ENCODE measurements around the gene KIAA0319L. TPM values are rescaled to one million over a fixed set of nuclear protein-coding genes. Genes with fewer than 3 reads are reported as not detected.
"Not testable (repeated sequence)": the region's sequence is repeated elsewhere in the genome, so short reads cannot be mapped to it uniquely, and the experiment has no call there.

Gene KIAA0319L
- 64.4 TPM for total RNA-seq

GRCh38 chr1:35557118-35557610 lies at the start of gene KIAA0319L:
KIAA0319L (minus strand) TSS chr1:35557403; CDS start chr1:35554491, 2,912 bp downstream.
- DNase-seq = no peak

- DNase-seq = no peak
These were observed 48.6 kb upstream of the KIAA0319L start for GRCh38 chr1:35605867-35606182.

DNA sequence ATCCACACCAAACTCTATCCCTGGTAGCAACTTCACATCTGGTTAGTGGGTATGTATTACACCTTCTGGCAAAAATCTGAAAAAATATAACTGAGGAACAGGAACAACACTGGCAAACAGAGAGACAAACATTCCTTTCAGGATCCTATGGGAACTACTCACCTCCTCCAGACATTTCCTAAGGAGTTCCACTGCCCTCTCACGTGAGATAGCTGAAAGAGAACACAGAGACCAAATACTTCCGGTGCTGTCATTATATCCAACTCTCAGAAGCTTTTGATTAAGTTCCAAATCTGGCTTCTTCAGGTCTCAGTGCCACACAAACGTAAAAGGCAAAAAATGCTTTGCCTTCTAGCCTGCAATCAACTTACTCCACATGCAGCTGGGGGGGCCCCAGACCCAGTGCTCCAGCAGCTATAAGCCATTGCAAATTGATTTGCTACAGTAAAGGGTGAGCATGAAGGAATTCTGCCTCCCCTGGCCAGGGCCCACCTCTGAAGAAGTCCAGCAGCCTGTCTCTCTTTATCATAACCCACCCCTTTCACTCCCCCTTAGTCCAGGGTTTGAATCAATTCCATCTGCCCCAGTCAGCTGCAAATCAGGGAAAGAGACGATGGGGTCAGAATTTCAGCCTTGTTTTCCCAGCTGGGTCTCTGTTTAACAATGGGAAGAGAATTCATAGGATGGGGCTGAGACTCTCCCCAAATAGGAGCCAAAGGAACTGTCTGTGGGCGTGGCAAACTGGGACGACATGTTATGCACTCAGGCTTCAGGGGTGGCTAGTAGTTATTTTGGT lies 48.1 kb upstream of the KIAA0319L start:
- DNase-seq = peak; percentile 35

DNA sequence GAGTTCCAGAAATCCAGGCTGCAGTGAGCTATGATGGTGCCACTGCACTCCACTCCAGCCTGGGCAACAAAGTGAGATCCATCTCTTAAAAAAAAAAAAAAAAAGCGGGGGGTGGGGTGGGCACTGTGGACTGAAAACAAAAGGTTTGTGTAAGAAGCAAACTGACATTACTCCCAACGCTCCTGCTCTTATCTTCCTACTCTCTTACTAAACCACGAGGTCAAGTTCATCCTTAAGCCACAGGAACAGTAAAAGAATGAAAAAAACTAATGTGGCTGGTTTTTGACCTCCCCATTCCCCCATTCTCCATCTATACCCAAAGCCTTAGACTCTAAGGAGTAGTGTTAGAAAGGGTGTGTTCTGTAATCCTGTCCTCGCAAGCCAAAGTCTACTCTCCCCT lies 46.7 kb upstream of the KIAA0319L start:
- no peak for DNase-seq

- no peak for DNase-seq
These were observed 46.3 kb upstream of the KIAA0319L start for GRCh38 chr1:35603468-35603867.

DNA sequence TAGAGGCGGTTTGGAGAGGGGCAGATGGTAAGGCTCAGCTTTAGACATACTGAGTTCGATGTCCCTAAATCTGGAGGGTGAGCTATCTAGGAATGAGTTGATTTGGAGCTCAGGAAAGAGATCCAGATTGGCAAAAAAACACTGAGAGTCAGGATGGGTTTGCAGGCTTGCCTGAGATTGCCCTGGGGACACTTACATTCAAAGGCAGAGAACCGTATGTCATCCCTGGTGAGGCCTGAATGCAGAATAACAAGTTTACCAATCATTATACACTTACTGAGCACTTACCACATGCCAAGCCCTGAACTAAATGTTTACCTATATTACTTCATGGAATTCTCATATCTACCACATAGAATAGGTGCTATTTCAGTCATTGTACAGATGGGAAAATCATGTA lies 43.4 kb upstream of the KIAA0319L start:
- no peak for DNase-seq

DNA sequence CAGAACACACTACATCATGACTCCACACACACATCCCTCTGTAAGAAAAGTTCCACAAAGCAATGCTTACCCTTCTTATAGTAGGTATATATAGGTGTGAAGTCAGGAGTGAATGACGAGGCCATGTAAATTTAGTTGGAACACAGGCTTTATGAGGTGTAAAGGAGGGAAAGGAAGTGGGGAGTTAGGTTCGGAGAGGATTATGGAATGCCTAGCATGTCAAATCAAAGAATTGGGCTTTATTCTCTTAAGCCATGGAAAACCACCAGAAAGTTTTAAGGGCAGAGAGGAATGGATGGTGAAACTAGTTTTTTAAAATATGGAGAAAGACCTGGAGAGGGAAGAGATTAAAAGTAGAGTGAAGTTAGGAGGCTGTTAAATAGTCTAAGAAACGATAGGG lies 42.2 kb upstream of the KIAA0319L start:
- no peak for DNase-seq

DNA sequence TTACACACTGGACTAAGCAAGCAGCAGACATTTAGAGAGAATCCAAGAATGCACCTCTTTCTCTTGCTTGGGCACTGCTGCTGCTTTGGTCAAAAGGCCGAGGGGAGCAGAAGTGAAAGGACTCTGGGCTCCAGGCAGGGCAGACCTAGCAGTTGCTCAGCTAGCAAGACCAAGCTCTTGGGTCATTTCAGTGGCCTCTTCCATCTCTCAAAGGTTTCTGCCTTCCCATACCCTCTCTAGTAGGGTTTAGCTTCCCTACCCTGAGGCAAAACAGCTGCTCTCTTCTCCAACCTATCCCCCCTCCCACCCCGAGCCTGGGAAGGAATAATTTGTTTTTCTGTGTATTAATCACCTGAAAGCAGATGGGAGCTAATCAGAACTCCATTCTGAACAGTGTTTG lies 41.7 kb upstream of the KIAA0319L start:
- no peak for DNase-seq

GRCh38 chr1:35597870-35598269 lies 40.7 kb upstream of the KIAA0319L start:
- no peak for DNase-seq

GRCh38 chr1:35595684-35596083 lies 38.5 kb upstream of the KIAA0319L start:
- no peak for DNase-seq

- no peak for DNase-seq
These were observed 37.0 kb upstream of the KIAA0319L start for GRCh38 chr1:35594005-35594760.

DNA sequence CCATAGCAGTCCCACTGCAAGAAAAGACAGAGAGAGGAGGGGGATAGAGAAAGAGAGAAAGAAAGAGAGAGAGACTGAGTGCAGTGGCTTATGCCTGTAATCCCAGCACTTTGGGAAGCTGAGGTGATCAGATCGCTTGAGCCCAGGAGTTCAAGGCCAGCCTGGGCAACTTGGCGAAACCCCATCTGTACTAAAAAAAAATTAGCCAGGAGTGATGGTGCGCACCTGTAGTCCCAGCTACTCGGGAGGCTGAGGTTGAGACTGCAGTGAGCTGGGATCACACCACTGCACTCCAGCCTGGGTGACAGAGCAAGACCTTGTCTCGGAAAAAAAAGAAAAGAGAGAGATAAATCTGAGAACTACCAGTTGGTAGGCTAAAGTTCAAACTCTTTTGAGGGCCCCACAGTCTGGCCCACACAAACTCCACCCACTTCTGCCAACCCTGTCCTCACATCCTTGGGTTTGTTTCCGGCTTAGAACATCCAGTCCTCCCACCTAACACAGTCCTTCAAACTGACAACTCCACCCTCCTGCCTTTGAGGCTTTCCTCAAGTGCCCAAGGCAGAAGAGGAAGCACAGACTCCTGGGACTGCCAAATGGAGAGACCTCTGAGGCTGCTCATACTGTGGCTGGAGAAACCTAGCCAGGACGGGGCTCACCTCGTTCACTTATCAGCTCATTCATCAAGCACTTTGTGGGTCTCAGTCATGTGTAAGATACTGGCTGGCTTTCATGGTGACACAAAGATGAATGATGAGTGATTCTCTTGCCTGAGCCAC lies 36.0 kb upstream of the KIAA0319L start:
- DNase-seq = no peak

GRCh38 chr1:35591211-35591610 lies 34.0 kb upstream of the KIAA0319L start:
- no peak for DNase-seq

DNA sequence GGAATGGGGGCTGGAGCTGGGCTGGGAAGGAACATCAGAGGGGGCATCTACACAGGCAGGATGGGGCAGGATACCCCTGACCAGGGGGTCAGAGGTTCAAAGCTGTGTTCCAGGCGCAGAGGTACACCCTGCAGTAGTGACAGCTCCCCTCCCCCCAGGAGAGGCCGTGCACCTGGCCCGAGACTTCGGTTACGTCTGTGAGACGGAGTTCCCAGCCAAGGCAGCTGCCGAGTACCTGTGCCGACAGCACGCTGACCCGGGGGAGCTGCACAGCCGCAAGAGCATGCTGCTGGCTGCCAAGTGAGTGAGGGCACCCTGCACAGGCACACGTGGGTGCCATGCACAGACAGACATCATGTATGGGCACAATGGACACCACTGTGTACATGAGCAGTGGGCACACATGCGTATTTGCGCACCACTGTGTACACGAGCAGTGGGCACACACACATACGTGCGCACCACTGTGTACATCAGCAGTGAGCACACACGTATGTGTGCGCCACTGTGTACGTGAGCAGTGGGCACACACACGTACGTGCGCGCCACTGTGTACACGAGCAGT lies 33.4 kb upstream of the KIAA0319L start:
- no peak for DNase-seq

DNA sequence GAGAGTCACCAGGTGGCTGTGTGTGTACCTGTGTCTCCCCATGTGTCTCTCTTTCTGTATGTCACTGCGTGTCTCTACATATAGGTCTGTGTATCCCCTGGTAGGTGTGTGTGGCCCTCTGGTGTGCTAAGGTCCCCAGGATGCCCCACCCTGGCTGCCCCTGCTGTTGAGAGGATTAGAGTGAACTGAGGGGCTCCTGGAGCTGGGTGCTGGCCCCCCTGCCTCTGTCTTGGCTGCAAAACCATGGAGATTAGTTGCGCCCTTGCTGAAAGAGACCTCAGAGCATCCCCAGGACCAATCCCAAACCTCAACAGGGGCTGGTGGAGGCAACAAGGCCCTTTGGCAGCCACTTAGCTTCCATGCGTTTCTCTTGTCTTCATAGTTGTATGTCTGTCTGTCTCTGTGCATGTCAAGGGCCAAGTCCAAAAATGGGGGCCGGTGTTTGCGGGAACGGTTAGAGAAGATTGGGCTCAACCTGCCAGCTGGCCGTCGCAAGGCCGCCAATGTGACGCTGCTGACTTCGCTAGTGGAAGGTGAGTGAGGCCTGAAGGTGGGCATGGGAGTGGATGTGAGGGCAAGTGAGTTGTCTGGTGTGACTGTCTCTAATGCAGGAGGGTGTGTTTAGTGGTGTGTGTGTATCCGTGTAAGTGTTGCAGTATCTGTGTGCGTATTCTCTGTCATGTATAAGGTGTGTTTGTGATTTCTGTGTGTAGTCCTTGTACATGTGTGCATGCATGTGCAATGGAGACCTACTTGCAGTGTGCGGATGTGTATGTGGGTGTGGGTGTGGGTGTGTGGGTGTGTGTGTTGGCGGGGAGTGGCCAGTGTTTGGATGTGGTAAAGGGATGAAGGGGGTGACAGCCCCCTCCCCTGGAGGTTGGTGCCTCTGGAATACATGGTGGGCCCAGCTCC lies 32.6 kb upstream of the KIAA0319L start:
- no peak for DNase-seq

- no peak for DNase-seq
These were observed 31.2 kb upstream of the KIAA0319L start for GRCh38 chr1:35588197-35588910.

DNA sequence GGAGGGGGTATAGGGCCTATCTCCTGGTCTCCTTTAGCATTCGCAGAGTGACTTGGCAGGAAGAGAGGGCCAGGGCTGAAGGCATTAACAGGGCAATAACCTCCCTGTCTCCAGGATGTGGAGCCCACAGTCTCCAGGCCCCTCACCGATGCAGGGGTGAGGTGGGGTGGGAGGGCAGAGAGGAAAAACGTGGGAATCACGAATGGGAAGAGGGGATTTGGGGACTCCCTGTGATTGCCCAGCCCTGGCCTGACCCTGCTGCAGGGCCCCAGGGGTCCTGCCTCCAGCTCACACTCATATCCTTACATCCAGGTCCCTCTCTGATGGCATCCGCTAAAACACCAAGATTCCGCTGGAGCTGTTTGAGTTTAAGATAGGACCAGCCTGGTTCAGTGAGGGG lies 30.5 kb upstream of the KIAA0319L start:
- no peak for DNase-seq

GRCh38 chr1:35586808-35587207 lies 29.6 kb upstream of the KIAA0319L start:
- no peak for DNase-seq

DNA sequence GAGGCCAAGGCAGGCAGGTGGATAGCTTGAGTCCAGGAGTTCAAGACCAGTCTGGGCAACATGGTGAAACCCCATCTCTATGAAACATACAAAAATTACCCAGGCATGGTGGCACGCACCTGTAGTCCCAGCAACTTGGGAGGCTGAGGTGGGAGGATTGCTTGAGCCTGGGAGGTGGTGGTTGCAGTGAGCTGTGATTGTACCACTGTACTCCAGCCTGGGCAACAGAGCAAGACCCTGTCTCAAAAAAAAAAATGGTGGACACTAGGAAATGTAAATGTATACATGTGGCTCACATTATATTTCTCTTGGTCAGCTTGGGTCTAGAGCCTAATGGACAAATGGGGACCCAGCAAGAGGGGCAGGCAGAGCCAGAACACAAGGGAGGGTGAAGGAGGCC lies 28.6 kb upstream of the KIAA0319L start:
- not testable (repeated sequence) for DNase-seq

DNA sequence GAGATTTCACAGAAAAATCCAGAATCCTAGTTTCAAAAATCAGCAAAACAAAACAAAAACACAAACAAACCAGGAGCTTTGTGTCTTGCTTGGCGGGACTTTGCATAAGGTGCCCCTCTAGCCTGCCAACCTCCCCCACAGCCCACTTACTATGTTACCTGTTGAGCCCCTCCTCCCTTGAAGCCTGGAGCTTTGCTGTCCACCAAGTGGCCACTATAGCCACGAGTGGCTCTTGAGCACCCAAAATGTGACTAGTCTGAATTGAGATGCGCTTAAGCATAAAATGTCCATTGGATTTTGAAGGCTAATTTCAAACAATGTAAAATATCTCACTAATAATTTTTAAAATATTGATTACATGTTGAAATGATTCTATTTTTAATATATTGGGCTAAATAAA lies 28.1 kb upstream of the KIAA0319L start:
- DNase-seq = no peak

- not testable (repeated sequence) for DNase-seq
These were observed 24.4 kb upstream of the KIAA0319L start for GRCh38 chr1:35581621-35582020.

All from tongue (tissue), 2 donors.